DND-41 (cell line): ENCODE results near the gene UBALD1.

Experiments used
- ATAC-seq: fragments of 200-7000 bp; cut with Tn5 transposase; 3 replicates; pipeline ENCODE4 v1.9.1; 2021; ENCODE audit warnings: low read depth; ENCODE audit not compliant: insufficient read depth
- DNase-seq: peaks from one replicate; pipeline ENCODE4 v3.0.0-alpha.2; 2020
- H2AFZ ChIP-seq: 2 replicates; pipeline ENCODE4 v1.6.0; 2012; ENCODE audit warnings: low read depth, low read length
- H3K27ac ChIP-seq: 2 replicates; pipeline ENCODE4 v1.5.1; 2012; ENCODE audit warnings: low read length, inconsistent platforms
- H3K27me3 ChIP-seq: fragments of 200-600 bp; sonication (generic); 2 replicates; pipeline ENCODE4 v1.6.0; 2012; ENCODE audit warnings: low read length, mild to moderate bottlenecking, inconsistent platforms; ENCODE audit not compliant: insufficient read depth, poor library complexity
- H3K36me3 ChIP-seq: 2 replicates; pipeline ENCODE4 v1.5.1; 2012; ENCODE audit warnings: low read length, inconsistent platforms; ENCODE audit not compliant: insufficient read depth
- H3K4me1 ChIP-seq: 2 replicates; pipeline ENCODE4 v1.5.1; 2012; ENCODE audit warnings: mild to moderate bottlenecking, low read length; ENCODE audit not compliant: insufficient read depth
- H3K4me2 ChIP-seq: 2 replicates; pipeline ENCODE4 v1.6.0; 2012; ENCODE audit warnings: mild to moderate bottlenecking, moderate library complexity, low read length, inconsistent platforms; ENCODE audit not compliant: insufficient read depth
- H3K4me3 ChIP-seq, 2 experiments: fragments of 200-600 bp in 1 of 2; shearing (Covaris generic) in 1 of 2; 2 replicates each; pipeline ENCODE4 v1.5.1; 2012 to 2016; ENCODE audit warnings: inconsistent platforms in 2 of 2, low read length in 2 of 2, mild to moderate bottlenecking in 2 of 2, low read depth in 1 of 2, moderate library complexity in 1 of 2
- H3K79me2 ChIP-seq: 2 replicates; pipeline ENCODE4 v1.6.0; 2012; ENCODE audit warnings: low read length, inconsistent platforms; ENCODE audit not compliant: insufficient read depth
- H3K9ac ChIP-seq: 2 replicates; pipeline ENCODE4 v1.6.0; 2012; ENCODE audit warnings: low read depth, mild to moderate bottlenecking, inconsistent platforms, low read length, moderate library complexity
- H3K9me3 ChIP-seq: 2 replicates; pipeline ENCODE4 v1.5.1; 2012; ENCODE audit warnings: low read length, moderate library complexity, mild to moderate bottlenecking, inconsistent platforms; ENCODE audit not compliant: insufficient read depth, severe bottlenecking
- H4K20me1 ChIP-seq: 2 replicates; pipeline ENCODE4 v1.6.0; 2012; ENCODE audit warnings: low read length; ENCODE audit not compliant: insufficient read depth
- EZH2 ChIP-seq: IDR thresholded peaks from 3 replicates; pipeline ENCODE4 v1.6.1; 2012; ENCODE audit warnings: borderline replicate concordance, low read depth, mild to moderate bottlenecking, moderate library complexity, low read length, inconsistent platforms; ENCODE audit not compliant: severe bottlenecking
- TF ChIP-seq, protein P1 (sequence below): IDR thresholded peaks from 2 replicates; pipeline ENCODE4 v1.5.1; 2012; ENCODE audit warnings: borderline replicate concordance, low read length, moderate library complexity, mild to moderate bottlenecking; ENCODE audit not compliant: poor library complexity, severe bottlenecking; ENCODE audit errors: extremely low read depth

Gene UBALD1

DNA sequence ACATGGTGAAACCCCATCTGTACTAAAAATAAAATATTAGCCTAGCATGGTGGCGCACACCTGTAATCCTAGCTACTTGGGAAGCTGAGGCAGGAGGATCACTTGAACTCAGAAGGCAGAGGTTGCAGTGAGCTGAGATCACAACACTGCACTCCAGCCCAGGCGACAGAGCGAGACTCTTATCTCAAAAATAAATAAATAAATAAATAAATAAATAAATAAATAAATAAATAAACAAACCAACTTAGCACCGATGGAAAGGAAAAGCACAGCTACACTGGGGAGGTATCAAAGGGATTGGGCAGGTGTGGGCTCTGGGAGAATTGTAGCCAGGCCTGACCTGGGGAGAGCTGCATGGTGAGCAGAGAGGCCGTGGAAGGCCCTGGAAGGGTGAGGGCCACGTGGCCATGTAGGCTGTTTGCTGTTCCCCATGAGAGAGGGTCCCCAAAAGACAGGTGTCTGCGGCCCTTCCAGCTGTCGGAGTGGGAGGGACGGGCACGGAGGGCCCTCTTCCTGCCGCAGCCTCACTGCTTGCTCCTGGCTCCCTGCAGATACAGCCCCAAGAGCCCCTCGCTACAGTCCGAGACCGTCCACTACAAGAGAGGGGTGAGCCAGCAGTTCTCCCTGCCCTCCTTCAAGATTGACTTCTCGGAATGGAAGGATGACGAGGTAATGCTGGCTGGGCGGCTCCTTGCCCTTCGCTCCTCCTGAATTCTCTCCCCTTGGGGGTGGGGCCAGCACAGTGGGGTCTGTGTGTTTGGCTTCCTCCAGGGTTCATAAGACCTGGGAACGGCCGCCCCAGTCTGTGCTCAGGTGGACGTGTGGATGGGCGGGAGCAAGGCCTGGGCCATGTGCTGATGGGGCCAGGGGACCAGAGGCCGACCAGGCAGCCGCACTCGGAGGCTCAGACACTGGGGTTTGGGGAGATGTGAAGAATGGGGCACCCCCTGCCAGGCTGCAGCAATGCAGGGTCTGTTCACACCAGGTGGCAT, 42.3 kb upstream of the UBALD1 start:
- Histone ChIP-seq H3K9me3 (no peaks in the 10 kb centered on the region), H3K27ac (no peak overlapping the region), H3K9ac (no peak overlapping the region), H2AFZ (no peak overlapping the region), H3K4me1 (no peaks in the 10 kb centered on the region), H3K4me2 (no peak overlapping the region), H3K36me3 (peaks cover 68% of the 10 kb centered on the region), H4K20me1 (peaks cover 30% of the 10 kb centered on the region), H3K4me3 (no peak overlapping the region), H3K27me3 (no peaks in the 10 kb centered on the region), H3K79me2 (peaks cover 10% of the 10 kb centered on the region; the same call in 1 of the 2 replicates)
- no peak for TF ChIP-seq EZH2
- DNase-seq (no peak), ATAC-seq (no peak)

DNA sequence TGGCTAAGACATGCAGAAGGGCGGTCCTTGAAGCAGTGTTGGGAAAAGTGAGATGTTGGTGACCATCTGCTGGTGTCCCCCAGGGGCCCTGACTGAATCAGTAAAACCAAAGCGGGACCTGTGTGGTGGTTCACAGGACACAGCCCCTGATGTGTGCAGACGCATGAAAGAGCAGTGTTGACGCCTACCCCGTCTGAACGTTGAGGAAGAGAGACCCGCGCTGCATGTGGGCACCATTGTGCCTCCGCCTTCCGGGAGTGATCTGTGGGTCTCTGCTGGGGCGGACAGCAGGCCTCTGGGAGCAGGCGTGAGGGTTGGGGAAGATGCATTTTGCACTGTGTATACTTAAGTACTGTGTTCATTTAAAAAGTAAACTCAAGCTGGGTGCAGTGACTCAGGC, 41.5 kb upstream of the UBALD1 start:
- no peaks in the 10 kb centered on the region for H3K9me3 ChIP-seq
- H3K79me2 ChIP-seq, result peaks cover 4% of the 10 kb centered on the region; the same call in 1 of the 2 replicates
- H4K20me1 ChIP-seq, result peaks cover 26% of the 10 kb centered on the region
- ATAC-seq (no peak), DNase-seq (no peak)
- TF ChIP-seq EZH2, result no peak
- TF ChIP-seq, protein P1, sequence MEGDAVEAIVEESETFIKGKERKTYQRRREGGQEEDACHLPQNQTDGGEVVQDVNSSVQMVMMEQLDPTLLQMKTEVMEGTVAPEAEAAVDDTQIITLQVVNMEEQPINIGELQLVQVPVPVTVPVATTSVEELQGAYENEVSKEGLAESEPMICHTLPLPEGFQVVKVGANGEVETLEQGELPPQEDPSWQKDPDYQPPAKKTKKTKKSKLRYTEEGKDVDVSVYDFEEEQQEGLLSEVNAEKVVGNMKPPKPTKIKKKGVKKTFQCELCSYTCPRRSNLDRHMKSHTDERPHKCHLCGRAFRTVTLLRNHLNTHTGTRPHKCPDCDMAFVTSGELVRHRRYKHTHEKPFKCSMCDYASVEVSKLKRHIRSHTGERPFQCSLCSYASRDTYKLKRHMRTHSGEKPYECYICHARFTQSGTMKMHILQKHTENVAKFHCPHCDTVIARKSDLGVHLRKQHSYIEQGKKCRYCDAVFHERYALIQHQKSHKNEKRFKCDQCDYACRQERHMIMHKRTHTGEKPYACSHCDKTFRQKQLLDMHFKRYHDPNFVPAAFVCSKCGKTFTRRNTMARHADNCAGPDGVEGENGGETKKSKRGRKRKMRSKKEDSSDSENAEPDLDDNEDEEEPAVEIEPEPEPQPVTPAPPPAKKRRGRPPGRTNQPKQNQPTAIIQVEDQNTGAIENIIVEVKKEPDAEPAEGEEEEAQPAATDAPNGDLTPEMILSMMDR, result no peak
- no peak overlapping the region for H3K27ac ChIP-seq
- H3K4me1 ChIP-seq, result no peaks in the 10 kb centered on the region
- H3K4me2 ChIP-seq, result no peak overlapping the region
- no peak overlapping the region for H3K9ac ChIP-seq
- H3K4me3 ChIP-seq, result no peak overlapping the region
- H2AFZ ChIP-seq, result no peak overlapping the region
- peaks cover 68% of the 10 kb centered on the region for H3K36me3 ChIP-seq
- no peaks in the 10 kb centered on the region for H3K27me3 ChIP-seq

DNA sequence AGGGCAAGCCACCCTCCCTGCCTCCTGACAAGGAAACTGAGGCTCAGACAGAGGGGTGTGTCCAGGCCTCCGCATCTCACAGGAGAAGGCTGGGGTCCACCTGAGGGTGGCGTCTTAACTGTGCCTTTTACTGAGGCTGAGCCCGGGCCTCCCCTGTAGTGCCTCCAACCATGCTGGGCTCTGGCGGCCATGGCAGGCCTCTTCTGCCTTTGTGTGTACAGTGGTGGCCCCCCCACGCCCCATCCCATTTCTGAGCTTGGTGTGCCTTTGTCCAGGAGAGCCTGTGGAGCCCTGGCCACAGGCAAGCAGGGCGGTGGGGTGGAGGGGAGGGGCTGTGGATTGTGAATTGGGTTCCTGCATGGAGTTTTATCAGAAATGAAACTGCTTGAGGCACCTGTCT, 41.1 kb upstream of the UBALD1 start:
- H3K9me3 ChIP-seq, result no peaks in the 10 kb centered on the region
- ATAC-seq (no peak), DNase-seq (no peak)
- no peak overlapping the region for H3K27ac ChIP-seq
- H2AFZ ChIP-seq, result no peak overlapping the region
- H3K36me3 ChIP-seq, result peaks cover 70% of the 10 kb centered on the region
- H3K27me3 ChIP-seq, result no peaks in the 10 kb centered on the region
- H3K9ac ChIP-seq, result no peak overlapping the region
- no peaks in the 10 kb centered on the region for H3K4me1 ChIP-seq
- no peak overlapping the region for H3K4me3 ChIP-seq
- no peak for TF ChIP-seq EZH2
- TF ChIP-seq, protein P1, result no peak
- H3K4me2 ChIP-seq, result no peak overlapping the region
- peaks cover 24% of the 10 kb centered on the region for H4K20me1 ChIP-seq
- H3K79me2 ChIP-seq, result peaks cover 2% of the 10 kb centered on the region; the same call in 1 of the 2 replicates

DNA sequence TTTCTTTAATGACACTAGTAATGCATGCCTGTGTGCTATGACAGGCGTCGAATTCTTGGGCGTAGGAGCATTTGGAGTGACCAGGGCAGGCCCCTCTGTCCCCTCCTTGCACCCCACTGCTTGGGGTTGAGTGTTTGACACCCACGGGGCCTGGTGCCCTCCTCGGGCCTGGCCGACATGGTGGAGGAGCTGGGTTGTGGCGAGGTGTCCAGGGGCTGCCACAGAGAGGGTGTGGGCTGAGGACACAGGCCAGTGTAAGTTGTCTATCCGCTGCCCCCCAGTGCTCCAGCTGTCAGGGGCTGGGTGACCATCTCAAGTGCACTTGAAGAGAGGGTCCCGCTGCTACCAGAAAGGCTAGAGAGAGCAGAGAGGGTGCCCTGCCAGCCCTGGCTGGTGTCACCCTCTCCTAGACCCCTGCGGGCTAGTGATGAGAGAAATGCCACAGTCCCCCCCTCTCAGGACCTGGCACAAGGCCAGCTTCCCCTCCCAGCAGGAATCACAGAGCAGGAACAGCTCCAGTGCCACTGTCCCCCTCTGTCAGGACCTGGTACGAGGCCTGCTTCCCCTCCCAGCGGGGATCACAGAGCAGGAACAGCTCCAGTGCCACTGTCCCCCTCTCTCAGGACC, 40.4 kb upstream of the UBALD1 start:
- Histone ChIP-seq H3K9ac (no peak overlapping the region), H3K36me3 (peaks cover 72% of the 10 kb centered on the region), H3K27me3 (no peaks in the 10 kb centered on the region), H2AFZ (no peak overlapping the region), H3K79me2 (peaks cover 2% of the 10 kb centered on the region; the same call in 1 of the 2 replicates), H3K27ac (no peak overlapping the region), H4K20me1 (peaks cover 18% of the 10 kb centered on the region), H3K4me2 (no peak overlapping the region), H3K4me1 (no peaks in the 10 kb centered on the region), H3K9me3 (no peaks in the 10 kb centered on the region), H3K4me3 (no peak overlapping the region)
- TF ChIP-seq, protein P1, result no peak
- no peak for TF ChIP-seq EZH2
- no peak for DNase-seq
- ATAC-seq, result no peak
